Nephron (organoid): ENCODE measurements around the gene HNF1A.

Source experiments
- H3K27ac Mint-ChIP-seq, 3 experiments: 2 replicates each; pipeline ENCODE4 v1.8.0; 2020; ENCODE audit warnings: mixed read lengths in 3 of 3, mild to moderate bottlenecking in 2 of 3, moderate library complexity in 1 of 3
- H3K27me3 Mint-ChIP-seq: 2 replicates; pipeline ENCODE4 v1.8.0; 2021; ENCODE audit warnings: low read depth, mild to moderate bottlenecking, moderate library complexity, mixed read lengths
- H3K36me3 Mint-ChIP-seq: 2 replicates; pipeline ENCODE4 v1.8.0; 2020; ENCODE audit warnings: low read depth, mixed read lengths
- H3K4me1 Mint-ChIP-seq: 2 replicates; pipeline ENCODE4 v1.8.0; 2020; ENCODE audit warnings: mixed read lengths
- H3K4me3 Mint-ChIP-seq, 3 experiments: 2 replicates each; pipeline ENCODE4 v1.8.0; 2020; ENCODE audit warnings: mild to moderate bottlenecking in 3 of 3, mixed read lengths in 3 of 3, moderate library complexity in 2 of 3
- H3K9me3 Mint-ChIP-seq: 2 replicates; pipeline ENCODE4 v1.8.0; 2020; ENCODE audit warnings: mixed read lengths
- TF ChIP-seq, protein P1 (sequence below), 3 experiments: fragments of 200-600 bp; sonication (generic); IDR thresholded peaks; one replicate each; pipeline ENCODE4 v1.5.0; 2021; ENCODE audit warnings: antibody characterized with exemption in 3 of 3; ENCODE audit not compliant: unreplicated experiment in 3 of 3

Gene HNF1A

DNA sequence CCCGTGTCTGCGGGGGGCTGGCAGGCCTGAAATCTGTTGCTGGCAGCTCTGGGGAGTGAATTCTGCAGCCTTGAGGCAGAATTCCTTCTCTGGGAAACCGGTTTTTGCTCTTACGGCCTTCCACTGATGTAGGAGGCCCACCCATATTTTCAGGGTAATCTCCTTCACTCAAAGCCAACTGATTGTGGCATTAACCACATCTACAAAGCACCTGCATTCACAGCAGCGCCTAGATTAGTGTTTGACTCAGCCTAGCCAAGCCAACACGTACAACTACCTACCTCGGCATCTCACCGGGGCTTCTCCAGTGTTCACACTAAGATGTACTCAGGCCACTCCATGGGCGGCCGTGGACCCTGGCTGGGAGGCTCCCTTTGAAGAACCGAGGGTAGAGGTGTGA is 22.2 kb downstream of the HNF1A start:
- TF ChIP-seq, protein P1, sequence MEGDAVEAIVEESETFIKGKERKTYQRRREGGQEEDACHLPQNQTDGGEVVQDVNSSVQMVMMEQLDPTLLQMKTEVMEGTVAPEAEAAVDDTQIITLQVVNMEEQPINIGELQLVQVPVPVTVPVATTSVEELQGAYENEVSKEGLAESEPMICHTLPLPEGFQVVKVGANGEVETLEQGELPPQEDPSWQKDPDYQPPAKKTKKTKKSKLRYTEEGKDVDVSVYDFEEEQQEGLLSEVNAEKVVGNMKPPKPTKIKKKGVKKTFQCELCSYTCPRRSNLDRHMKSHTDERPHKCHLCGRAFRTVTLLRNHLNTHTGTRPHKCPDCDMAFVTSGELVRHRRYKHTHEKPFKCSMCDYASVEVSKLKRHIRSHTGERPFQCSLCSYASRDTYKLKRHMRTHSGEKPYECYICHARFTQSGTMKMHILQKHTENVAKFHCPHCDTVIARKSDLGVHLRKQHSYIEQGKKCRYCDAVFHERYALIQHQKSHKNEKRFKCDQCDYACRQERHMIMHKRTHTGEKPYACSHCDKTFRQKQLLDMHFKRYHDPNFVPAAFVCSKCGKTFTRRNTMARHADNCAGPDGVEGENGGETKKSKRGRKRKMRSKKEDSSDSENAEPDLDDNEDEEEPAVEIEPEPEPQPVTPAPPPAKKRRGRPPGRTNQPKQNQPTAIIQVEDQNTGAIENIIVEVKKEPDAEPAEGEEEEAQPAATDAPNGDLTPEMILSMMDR (IDR thresholded peaks at IDR 0.05; ENCODE audit: unreplicated experiment in 3 of 3), result no peak
- Mint-ChIP-seq H3K27ac (no peak overlapping the region), H3K27me3 (peaks cover 6% of the 10 kb centered on the region), H3K4me1 (peaks cover 15% of the 10 kb centered on the region), H3K9me3 (no peaks in the 10 kb centered on the region), H3K4me3 (no peak overlapping the region), H3K36me3 (peaks cover 25% of the 10 kb centered on the region)

DNA sequence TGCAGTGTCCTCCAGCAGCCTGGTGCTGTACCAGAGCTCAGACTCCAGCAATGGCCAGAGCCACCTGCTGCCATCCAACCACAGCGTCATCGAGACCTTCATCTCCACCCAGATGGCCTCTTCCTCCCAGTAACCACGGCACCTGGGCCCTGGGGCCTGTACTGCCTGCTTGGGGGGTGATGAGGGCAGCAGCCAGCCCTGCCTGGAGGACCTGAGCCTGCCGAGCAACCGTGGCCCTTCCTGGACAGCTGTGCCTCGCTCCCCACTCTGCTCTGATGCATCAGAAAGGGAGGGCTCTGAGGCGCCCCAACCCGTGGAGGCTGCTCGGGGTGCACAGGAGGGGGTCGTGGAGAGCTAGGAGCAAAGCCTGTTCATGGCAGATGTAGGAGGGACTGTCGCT is 22.7 kb downstream of the HNF1A start:
- H3K4me1 Mint-ChIP-seq, result peaks cover 15% of the 10 kb centered on the region
- H3K27me3 Mint-ChIP-seq, result peaks cover under 1% of the 10 kb centered on the region
- peaks cover 24% of the 10 kb centered on the region for H3K36me3 Mint-ChIP-seq

DNA sequence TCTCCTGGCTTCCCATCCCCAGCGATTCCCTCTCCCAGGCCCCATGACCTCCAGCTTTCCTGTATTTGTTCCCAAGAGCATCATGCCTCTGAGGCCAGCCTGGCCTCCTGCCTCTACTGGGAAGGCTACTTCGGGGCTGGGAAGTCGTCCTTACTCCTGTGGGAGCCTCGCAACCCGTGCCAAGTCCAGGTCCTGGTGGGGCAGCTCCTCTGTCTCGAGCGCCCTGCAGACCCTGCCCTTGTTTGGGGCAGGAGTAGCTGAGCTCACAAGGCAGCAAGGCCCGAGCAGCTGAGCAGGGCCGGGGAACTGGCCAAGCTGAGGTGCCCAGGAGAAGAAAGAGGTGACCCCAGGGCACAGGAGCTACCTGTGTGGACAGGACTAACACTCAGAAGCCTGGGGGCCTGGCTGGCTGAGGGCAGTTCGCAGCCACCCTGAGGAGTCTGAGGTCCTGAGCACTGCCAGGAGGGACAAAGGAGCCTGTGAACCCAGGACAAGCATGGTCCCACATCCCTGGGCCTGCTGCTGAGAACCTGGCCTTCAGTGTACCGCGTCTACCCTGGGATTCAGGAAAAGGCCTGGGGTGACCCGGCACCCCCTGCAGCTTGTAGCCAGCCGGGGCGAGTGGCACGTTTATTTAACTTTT is 23.6 kb downstream of the HNF1A start:
- H3K4me1 Mint-ChIP-seq, result peaks cover 15% of the 10 kb centered on the region
- H3K4me3 Mint-ChIP-seq, result no peak overlapping the region
- no peaks in the 10 kb centered on the region for H3K9me3 Mint-ChIP-seq
- H3K27me3 Mint-ChIP-seq, result no peaks in the 10 kb centered on the region
- TF ChIP-seq, protein P1 (IDR thresholded peaks at IDR 0.05; ENCODE audit: unreplicated experiment in 3 of 3), result no peak
- no peak overlapping the region for H3K27ac Mint-ChIP-seq
- peaks cover 28% of the 10 kb centered on the region for H3K36me3 Mint-ChIP-seq

More for the DNA sequence above, 22.7 kb downstream of the HNF1A start:
- TF ChIP-seq, protein P1 (IDR thresholded peaks at IDR 0.05; ENCODE audit: unreplicated experiment in 3 of 3), result no peak
- Mint-ChIP-seq H3K4me3 (no peak overlapping the region), H3K27ac (no peak overlapping the region), H3K9me3 (no peaks in the 10 kb centered on the region)

DNA sequence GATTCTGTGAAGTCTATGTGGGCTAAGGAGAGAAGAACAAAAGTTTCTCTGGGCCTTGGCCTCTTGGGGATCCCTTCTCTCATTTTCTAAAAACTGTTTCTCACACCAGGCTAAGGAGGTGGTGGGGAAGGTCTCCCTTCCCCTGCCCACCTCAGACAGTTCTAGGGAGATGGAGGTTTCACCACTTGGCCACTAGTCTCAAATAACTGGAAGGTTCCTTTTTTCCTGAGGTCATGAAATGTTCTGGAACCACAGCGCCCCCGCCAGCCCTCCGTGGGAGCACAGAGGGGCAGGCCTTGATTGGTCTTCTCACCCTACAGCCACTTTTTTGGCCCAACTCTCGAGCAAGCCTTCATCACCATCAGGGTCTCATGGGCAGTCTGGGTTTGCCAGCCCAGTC is 25.3 kb downstream of the HNF1A start:
- Mint-ChIP-seq H3K27ac (no peak overlapping the region), H3K9me3 (no peaks in the 10 kb centered on the region), H3K36me3 (peaks cover 33% of the 10 kb centered on the region), H3K27me3 (no peaks in the 10 kb centered on the region), H3K4me1 (peaks cover 10% of the 10 kb centered on the region), H3K4me3 (no peak overlapping the region)
- TF ChIP-seq, protein P1 (IDR thresholded peaks at IDR 0.05; ENCODE audit: unreplicated experiment in 3 of 3), result peak in 1 of 3 experiments; percentile 10

DNA sequence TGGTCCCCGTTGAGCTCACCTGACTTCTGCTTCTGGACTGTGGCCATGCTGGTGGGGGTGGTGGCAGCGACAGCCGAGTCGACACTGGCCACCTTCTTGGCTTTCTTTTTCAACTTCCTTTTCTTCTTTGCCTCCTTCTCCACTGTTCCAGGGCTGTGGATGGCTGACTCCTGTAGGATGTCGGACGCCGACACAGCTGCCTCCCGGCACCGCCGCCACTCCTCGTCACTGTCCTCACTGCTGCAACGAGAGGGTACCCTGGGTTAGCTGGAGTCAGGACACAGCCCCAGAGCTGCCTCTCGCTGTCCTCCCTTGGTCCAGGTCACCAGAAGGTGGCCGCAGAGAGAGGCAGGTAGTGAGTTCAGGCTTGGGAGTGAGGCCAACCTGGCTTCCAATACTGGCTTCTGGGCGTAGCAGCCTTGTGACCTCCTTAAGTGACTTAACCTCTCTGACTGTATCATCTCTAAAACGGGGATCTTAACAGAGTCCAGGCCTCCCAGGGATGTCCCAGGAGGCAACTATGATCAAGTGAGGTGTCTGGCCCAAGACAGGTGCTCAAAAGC is 26.0 kb downstream of the HNF1A start:
- Mint-ChIP-seq H3K27ac (no peak overlapping the region), H3K4me3 (no peak overlapping the region), H3K27me3 (no peaks in the 10 kb centered on the region), H3K4me1 (peaks cover 10% of the 10 kb centered on the region), H3K36me3 (peaks cover 39% of the 10 kb centered on the region), H3K9me3 (no peaks in the 10 kb centered on the region)
- TF ChIP-seq, protein P1 (IDR thresholded peaks at IDR 0.05; ENCODE audit: unreplicated experiment in 3 of 3), result no peak

DNA sequence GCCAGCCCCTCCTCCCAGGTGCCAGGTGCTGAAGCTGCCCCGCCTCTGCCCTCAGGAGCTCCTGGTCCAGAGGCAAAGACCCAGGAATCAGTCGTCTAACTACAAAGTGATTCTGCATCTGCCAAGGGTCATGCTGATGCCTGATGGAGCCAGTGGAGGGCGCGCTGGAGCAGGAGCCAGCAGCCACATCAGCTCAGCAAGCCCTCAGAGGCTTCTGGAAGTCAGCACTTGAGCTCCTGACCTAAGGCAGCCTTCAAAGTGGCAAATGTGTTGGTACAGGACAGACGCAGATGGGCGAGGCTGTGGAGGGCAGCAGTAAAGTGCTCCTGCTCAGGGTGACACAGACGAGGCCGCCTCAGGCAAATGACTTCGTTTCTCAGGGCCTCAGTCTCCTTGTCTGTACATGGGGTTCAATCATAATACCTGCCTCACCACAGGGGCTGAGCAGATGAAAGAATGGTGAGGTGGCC is 27.0 kb downstream of the HNF1A start:
- Mint-ChIP-seq H3K4me1 (peaks cover 4% of the 10 kb centered on the region), H3K36me3 (peaks cover 43% of the 10 kb centered on the region), H3K27ac (peak overlapping the region in 1 of 3 experiments; percentile 32), H3K9me3 (no peaks in the 10 kb centered on the region), H3K4me3 (no peak overlapping the region), H3K27me3 (no peaks in the 10 kb centered on the region)
- TF ChIP-seq, protein P1 (IDR thresholded peaks at IDR 0.05; ENCODE audit: unreplicated experiment in 3 of 3), result peak; percentile 31 to 57 (median 44)
